GM21526 (cell line): ENCODE data around the gene EMILIN3.

Source experiments
- ATAC-seq: cut with Tn5 transposase; IDR thresholded peaks from one replicate; pipeline ENCODE4 v1.9.1; 2021; ENCODE audit warnings: moderate library complexity; ENCODE audit not compliant: unreplicated experiment, low FRiP score

The EMILIN3 gene

GRCh38 chr20:41392295-41392694 lies 25.7 kb upstream of the EMILIN3 start:
- ATAC-seq, result no peak

DNA sequence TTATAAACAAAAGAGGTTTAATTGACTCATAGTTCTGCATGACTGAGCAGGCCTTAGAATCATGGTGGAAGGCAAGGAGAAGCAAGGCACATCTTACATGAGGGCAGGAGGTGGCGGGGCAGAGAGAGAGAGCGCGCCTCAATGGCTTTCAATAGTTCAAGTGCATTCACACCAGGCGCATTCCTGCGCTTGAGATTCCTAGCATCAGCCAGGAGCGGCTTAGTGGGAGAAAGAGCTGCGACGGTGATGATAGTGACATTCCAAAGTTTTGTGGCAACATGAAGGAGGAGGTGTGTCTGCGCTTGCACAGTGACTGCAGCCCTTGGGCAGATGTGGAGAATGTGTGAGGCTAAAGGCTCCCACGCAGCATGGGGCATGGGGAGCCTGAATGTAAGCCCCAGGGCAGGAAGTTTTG lies 25.0 kb upstream of the EMILIN3 start:
- no peak for ATAC-seq

DNA sequence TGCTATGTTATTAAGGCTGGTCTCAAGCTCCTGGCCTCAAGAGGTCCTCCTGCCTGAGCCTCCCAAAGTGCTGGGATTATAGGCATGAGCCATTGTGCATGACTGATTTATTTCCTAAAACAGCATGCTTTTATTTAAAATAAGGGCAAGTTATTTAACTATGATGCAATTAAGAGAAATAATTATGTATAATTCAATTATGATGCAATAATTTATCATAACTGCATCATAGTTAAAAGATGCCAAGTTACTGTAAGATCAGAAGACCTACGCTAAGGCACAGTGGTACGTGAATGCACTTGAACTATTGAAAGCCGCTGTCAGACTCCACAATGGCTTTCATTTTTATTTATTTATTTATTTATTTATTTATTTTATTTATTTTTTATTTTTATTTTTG lies 24.3 kb upstream of the EMILIN3 start:
- ATAC-seq, result no peak

- ATAC-seq, result no peak
Measured at GRCh38 chr20:41387444-41387851, 20.8 kb upstream of the EMILIN3 start.

DNA sequence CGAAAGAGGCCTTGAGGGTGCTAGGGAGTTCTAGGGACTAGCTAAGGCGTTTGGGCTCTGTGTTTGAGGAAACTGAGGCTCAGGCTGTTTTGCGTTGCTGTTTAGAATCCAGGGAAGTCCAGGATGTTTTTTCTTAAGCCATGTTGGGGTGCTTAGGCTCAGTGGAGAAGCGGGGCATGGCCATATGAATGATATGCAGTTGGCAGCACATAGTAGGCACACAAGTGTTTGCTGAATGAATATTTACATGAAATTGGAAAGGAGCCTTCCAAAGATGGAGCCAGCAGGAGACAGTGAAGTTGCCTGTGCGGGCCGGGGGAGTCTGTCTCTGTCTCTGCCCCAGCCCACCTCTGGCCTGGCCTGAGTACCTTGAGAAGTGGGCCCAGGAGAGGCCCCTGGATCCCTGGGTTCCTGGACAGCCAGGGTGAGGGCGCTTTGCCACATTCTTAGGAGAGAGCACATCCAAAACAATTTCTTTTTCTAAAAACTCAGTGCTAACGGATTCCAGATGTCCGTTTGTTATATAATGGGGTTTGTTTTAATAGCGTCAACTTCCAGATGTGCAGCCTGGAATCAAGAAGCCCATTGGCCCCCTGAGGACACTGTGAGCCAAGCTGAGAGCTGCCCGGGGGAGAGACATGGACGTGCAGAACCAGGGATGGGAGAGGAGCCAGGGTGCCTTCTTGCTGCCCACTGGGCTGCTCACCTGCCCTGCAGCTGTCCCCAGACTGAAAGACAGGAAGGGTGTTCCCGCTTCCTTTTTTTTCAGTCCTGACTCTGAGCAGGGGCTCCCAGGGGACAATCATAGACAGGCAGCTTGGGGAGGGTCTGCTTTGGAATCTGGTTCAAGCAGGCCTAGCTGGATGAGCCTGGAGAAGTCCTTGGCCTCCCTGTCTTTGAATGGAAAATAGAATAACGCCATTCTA lies 20.1 kb upstream of the EMILIN3 start:
- no peak for ATAC-seq

GRCh38 chr20:41382791-41383305 lies 16.2 kb upstream of the EMILIN3 start:
- ATAC-seq, result no peak

- no peak for ATAC-seq
Measured at GRCh38 chr20:41380551-41381193, 14.1 kb upstream of the EMILIN3 start.

- ATAC-seq, result no peak
Measured at GRCh38 chr20:41379551-41379950, 12.9 kb upstream of the EMILIN3 start.

- ATAC-seq, result no peak
Measured at GRCh38 chr20:41377275-41377674, 10.7 kb upstream of the EMILIN3 start.

DNA sequence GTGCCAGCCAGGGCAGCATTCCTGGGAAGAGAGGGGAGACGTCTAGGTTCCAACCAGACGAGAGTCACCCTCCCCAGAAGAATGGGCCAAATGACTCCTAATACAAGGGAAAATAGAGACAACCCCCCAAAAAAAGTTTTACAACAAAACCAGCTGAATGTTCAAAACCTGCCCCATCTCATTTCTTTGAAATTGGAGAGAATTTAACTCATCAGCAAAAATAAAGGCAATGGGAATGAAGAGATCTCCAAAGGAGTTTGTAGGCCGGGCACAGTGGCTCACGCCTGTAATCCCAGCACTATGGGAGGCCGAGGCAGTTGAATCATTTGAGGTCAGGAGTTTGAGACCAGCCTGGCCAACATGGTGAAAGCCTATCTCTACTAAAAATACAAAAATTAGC lies 9.7 kb upstream of the EMILIN3 start:
- no peak for ATAC-seq

DNA sequence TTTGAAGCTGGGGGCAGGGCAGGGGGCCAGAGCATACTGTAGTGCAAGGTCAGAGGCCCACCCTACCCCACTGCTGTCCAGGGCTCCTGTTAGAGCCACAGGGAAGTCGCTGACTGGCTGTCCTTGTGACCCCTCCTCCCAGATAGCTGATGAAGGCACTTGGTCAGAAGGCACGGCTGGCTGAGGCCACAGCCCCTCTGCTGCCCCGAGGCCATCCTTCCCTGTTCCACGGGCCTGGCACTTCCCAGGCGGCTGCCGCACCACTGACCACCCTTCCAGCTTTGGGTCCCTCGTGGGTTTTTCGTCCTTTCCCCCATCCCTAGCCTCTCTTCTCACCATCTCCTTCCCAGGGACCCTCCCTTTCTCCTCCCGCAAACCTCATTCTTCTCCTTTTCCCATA lies 9.2 kb upstream of the EMILIN3 start:
- no peak for ATAC-seq

DNA sequence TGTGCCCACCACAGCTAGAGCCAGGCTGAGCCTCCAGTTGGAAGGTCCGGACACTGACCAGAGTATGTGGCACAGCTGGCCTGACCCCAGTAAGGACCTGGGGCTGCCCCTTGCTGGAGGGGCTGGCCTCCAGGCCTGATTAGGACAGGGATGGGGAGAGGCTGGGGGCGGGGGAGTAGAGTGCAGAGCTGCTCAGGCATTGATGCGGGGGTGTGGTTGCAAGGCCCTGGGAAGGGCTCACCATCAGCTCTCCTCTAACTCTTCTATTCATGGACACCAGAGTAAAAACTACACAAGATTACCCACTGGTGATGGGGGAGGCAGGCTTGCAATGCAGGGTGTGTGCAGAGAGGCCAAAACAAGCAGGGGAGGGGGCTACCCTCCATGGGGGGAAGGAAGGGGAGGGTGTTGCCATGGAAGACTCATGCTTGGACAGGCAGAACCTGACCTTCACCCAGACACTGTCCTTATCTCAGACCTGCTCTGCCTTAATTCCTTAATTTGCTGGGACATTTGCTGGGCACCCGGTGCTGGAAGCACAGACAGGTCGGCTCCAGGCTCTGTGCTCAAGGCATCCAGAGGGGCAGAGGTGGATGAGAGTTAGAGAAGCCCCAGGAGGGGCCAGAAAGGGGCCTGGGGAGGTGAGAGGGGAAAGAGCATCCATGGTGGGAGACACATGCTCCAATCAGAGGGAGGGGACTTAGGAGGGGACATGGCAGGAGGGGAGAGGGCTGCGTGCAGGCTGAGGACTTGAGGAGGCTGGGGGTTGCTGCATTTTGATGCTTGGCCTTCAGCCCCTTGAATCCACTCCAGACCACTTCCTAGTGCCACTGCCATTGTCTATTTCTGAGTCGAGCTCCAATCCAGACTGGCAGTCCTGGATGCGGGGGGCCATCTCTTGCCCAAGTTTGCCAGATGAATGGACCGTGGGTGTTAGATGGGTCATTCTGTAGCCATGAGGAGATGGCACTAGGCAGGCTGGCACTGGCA lies 7.6 kb upstream of the EMILIN3 start:
- ATAC-seq, result no peak

GRCh38 chr20:41373251-41373783 lies 6.7 kb upstream of the EMILIN3 start:
- ATAC-seq, result no peak

GRCh38 chr20:41371371-41371770 lies 4.8 kb upstream of the EMILIN3 start:
- no peak for ATAC-seq

DNA sequence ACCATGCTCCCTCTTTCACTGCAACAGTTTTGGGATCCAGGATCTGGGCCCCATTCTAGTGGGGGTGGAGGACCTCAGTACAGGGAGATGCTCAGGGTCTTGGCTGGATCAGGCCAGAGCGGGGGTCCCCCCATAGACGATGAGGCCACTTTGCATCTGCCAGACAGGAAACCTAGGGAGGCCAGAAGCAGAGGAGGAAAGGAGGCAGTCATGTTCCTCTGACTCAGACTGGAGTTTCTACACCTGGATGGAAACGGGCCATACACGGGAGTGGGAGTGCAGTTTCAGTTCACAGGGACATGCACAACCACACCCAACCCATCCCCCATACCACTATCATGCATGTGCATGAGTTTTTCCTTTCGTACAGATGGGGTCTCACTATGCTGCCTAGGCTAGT lies 3.6 kb upstream of the EMILIN3 start:
- ATAC-seq, result no peak

GRCh38 chr20:41369673-41370072 lies 3.1 kb upstream of the EMILIN3 start:
- no peak for ATAC-seq

DNA sequence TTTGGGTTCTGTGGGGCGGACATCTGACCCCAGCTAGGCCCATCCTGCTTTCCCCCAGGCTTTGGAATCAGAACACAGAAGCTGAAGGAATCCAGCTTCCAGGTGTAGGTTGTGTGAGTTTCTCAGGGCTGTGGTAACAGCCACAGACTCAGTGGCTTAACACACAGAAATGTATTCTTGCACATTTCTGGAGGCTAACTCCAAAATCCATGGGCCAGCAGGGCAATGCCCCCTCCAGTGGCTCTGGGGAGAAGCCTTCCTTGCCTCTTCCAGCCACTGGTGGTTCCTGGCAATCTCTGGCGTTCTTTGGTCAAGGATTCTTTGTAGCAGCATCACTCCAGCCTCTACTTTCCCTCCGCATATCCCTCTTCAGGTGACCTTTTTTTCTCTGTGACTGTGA lies 1.3 kb upstream of the EMILIN3 start:
- no peak for ATAC-seq

GRCh38 chr20:41367393-41367695 lies 726 bp upstream of the EMILIN3 start:
- no peak for ATAC-seq

DNA sequence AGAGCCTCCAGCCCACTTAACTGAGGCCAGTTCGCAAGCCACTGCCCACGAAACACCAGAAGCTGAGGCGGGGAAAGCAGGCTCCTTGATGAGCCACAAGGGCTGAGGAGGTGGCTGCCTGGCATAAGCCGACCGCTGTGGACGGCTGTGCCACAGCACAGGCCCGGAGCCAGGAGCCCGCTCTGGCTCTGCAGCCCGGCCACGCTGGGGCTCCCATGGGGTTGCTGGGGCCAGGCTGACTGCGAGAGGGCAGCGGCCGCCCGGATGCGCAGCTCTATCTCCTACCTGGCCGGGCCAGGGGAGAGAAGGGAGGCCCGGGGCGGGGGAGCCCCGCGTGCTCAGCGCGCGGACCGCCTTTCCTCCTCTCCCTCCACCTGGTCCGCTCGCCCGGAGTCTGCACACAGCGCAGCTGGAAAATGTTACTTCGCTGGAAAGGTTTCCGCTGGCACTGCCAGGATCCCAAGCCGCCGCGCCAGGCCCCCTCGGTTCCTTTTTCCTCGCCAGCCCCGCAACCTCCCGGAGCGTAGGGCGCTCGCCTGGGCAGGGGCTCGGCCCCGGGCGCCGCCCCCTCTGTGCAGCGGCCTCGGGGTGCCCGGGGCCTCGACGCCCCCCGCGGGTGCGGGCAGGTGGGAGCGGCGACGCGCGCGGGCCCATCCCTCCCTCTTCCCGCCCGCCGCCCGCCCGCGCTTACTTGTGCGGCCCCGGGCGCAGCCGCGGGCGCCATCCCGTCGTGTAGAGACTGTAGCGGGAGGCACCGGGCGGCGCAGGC lies 657 bp downstream of the EMILIN3 start:
- ATAC-seq, result no peak
